MM.1S (cell line): ENCODE data around the gene EML1.

Experiments
- DNase-seq: peaks from one replicate; pipeline ENCODE4 v3.0.0-alpha.2; 2015
- H2AFZ ChIP-seq: fragments of 300-600 bp; sonication (generic); 2 replicates; pipeline ENCODE4 v1.6.0; 2016; ENCODE audit warnings: antibody characterized with exemption, low read length
- H3F3A ChIP-seq: fragments of 300-600 bp; sonication (generic); 2 replicates; pipeline ENCODE4 v1.6.1; 2016; ENCODE audit warnings: mild to moderate bottlenecking, antibody characterized with exemption, low read length, moderate library complexity, mixed read lengths; ENCODE audit not compliant: insufficient read depth
- H3K27ac ChIP-seq: fragments of 300-600 bp; sonication (generic); 2 replicates; pipeline ENCODE4 v1.5.1; 2016; ENCODE audit warnings: mild to moderate bottlenecking, low read length
- H3K27me3 ChIP-seq: fragments of 300-600 bp; sonication (generic); replicated peaks from 2 replicates; pipeline ENCODE4 v1.6.0; 2016; ENCODE audit warnings: low read length; ENCODE audit not compliant: insufficient read depth
- H3K36me3 ChIP-seq: fragments of 300-600 bp; sonication (generic); replicated peaks from 2 replicates; pipeline ENCODE4 v1.6.1; 2016; ENCODE audit warnings: mild to moderate bottlenecking, low read length, mixed read lengths; ENCODE audit not compliant: insufficient read depth
- H3K4me1 ChIP-seq: fragments of 300-600 bp; sonication (generic); 2 replicates; pipeline ENCODE4 v1.6.1; 2016; ENCODE audit warnings: low read length, mixed read lengths
- H3K4me2 ChIP-seq: fragments of 300-600 bp; sonication (generic); 2 replicates; pipeline ENCODE4 v1.6.0; 2016; ENCODE audit warnings: low read depth, low read length
- H3K4me3 ChIP-seq: fragments of 300-600 bp; sonication (generic); 2 replicates; pipeline ENCODE4 v1.5.1; 2016; ENCODE audit warnings: low read length, mixed read lengths
- H3K79me2 ChIP-seq: fragments of 300-600 bp; sonication (generic); 2 replicates; pipeline ENCODE4 v1.6.1; 2016; ENCODE audit warnings: mixed run types, low read length, mixed read lengths
- H3K9ac ChIP-seq: fragments of 300-600 bp; sonication (generic); 2 replicates; pipeline ENCODE4 v1.6.1; 2016; ENCODE audit warnings: low read length, mixed read lengths
- H3K9me2 ChIP-seq: fragments of 300-600 bp; sonication (generic); replicated peaks from 2 replicates; pipeline ENCODE4 v1.6.1; 2016; ENCODE audit warnings: mild to moderate bottlenecking, low read length, mixed read lengths; ENCODE audit not compliant: insufficient read depth
- H3K9me3 ChIP-seq: fragments of 300-600 bp; sonication (generic); replicated peaks from 2 replicates; pipeline ENCODE4 v1.6.1; 2016; ENCODE audit warnings: mild to moderate bottlenecking, low read length, mixed read lengths; ENCODE audit not compliant: insufficient read depth
- H4K20me1 ChIP-seq: fragments of 300-600 bp; sonication (generic); 2 replicates; pipeline ENCODE4 v1.6.1; 2016; ENCODE audit warnings: mild to moderate bottlenecking, low read length, moderate library complexity, mixed read lengths; ENCODE audit not compliant: insufficient read depth
- CTCF ChIP-seq: fragments of 300-600 bp; sonication (generic); IDR thresholded peaks from 2 replicates; pipeline ENCODE4 v1.5.1; 2016; ENCODE audit warnings: antibody characterized with exemption, low read length, mixed read lengths
- EZH2 ChIP-seq: fragments of 300-600 bp; sonication (generic); optimal IDR thresholded peaks from 2 replicates; pipeline ENCODE3; 2017; ENCODE audit warnings: low read depth, mild to moderate bottlenecking, antibody characterized with exemption, low read length, mixed read lengths
- EZH2phosphoT487 ChIP-seq: fragments of 300-600 bp; sonication (generic); IDR thresholded peaks from 2 replicates; pipeline ENCODE4 v1.6.1; 2018; ENCODE audit warnings: antibody characterized with exemption, low read length

Gene EML1

GRCh38 chr14:99855271-99855670 is 62.1 kb downstream of the EML1 start:
- Histone ChIP-seq H3K4me1 (peaks cover 9% of the 10 kb centered on the region; the same call in 1 of the 2 replicates), H3K27me3 (no peaks in the 10 kb centered on the region), H3K9me2 (no peaks in the 10 kb centered on the region), H3K79me2 (no peaks in the 10 kb centered on the region), H3K9ac (no peak overlapping the region), H3K9me3 (no peaks in the 10 kb centered on the region), H3F3A (no peaks in the 10 kb centered on the region), H3K27ac (no peak overlapping the region), H3K4me3 (no peak overlapping the region), H4K20me1 (no peaks in the 10 kb centered on the region), H3K36me3 (no peaks in the 10 kb centered on the region), H3K4me2 (no peak overlapping the region), H2AFZ (no peak overlapping the region)
- TF ChIP-seq CTCF (no peak), EZH2 (no peak), EZH2phosphoT487 (no peak)
- DNase-seq = no peak

- H3K9me3 ChIP-seq = no peaks in the 10 kb centered on the region
- TF ChIP-seq EZH2 (no peak), EZH2phosphoT487 (no peak), CTCF (no peak)
- no peaks in the 10 kb centered on the region for H4K20me1 ChIP-seq
- no peak overlapping the region for H3K4me2 ChIP-seq
- H3K4me1 ChIP-seq = peaks cover 8% of the 10 kb centered on the region; the same call in 1 of the 2 replicates
- no peaks in the 10 kb centered on the region for H3K9me2 ChIP-seq
- H3F3A ChIP-seq = no peaks in the 10 kb centered on the region
- no peak overlapping the region for H3K4me3 ChIP-seq
- no peak overlapping the region for H2AFZ ChIP-seq
- no peaks in the 10 kb centered on the region for H3K36me3 ChIP-seq
- H3K79me2 ChIP-seq = no peaks in the 10 kb centered on the region
- H3K9ac ChIP-seq = no peak overlapping the region
- DNase-seq = no peak
- H3K27me3 ChIP-seq = no peaks in the 10 kb centered on the region
- no peak overlapping the region for H3K27ac ChIP-seq
These were observed 64.3 kb downstream of the EML1 start for GRCh38 chr14:99857551-99857950.

GRCh38 chr14:99860219-99860618 is 67.0 kb downstream of the EML1 start:
- no peaks in the 10 kb centered on the region for H3K79me2 ChIP-seq
- no peak for TF ChIP-seq CTCF
- TF ChIP-seq EZH2phosphoT487 = no peak
- TF ChIP-seq EZH2 = no peak
- no peaks in the 10 kb centered on the region for H3F3A ChIP-seq
- no peaks in the 10 kb centered on the region for H3K36me3 ChIP-seq
- no peak overlapping the region for H3K27ac ChIP-seq
- no peak overlapping the region for H3K4me3 ChIP-seq
- no peaks in the 10 kb centered on the region for H4K20me1 ChIP-seq
- no peak overlapping the region for H3K4me2 ChIP-seq
- H3K27me3 ChIP-seq = no peaks in the 10 kb centered on the region
- H3K9me3 ChIP-seq = no peaks in the 10 kb centered on the region
- no peak for DNase-seq
- H3K9me2 ChIP-seq = no peaks in the 10 kb centered on the region
- no peak overlapping the region for H3K9ac ChIP-seq
- no peak overlapping the region for H2AFZ ChIP-seq
- H3K4me1 ChIP-seq = peaks cover under 1% of the 10 kb centered on the region; the same call in 1 of the 2 replicates
